ENCODE measurements around the gene PLOD3. TPM values are rescaled to one million over a fixed set of nuclear protein-coding genes. Genes with fewer than 3 reads are reported as not detected.
"Not testable (repeated sequence)": the region's sequence is repeated elsewhere in the genome, so short reads cannot be mapped to it uniquely, and the experiment has no call there.

The PLOD3 gene
- 83.6 and 84.0 TPM in 2 replicates for total RNA-seq

- intact Hi-C loops (cut with micrococcal nuclease), result loop anchor here (1.0 to 2.0 kb wide), 10 partner anchors 25 to 342 kb away; partner anchors contain the start of genes AP1S1, IFT22, SRRT and TRIM56
Observed at GRCh38 chr7:101217388-101218235, at the start of gene PLOD3, which contains the start of gene ZNHIT1. PLOD3 (minus strand) TSS chr7:101217581; CDS start chr7:101217274, 307 bp downstream. ZNHIT1 (plus strand) TSS chr7:101218165; CDS start chr7:101218196, 31 bp downstream.

- intact Hi-C loops (cut with micrococcal nuclease), result no loop called here
Observed at GRCh38 chr7:101265622-101266516, 48.5 kb upstream of the PLOD3 start.

- intact Hi-C loops (cut with micrococcal nuclease), result not testable (repeated sequence)
Observed at GRCh38 chr7:101264102-101264706, 46.8 kb upstream of the PLOD3 start.

- intact Hi-C loops (cut with micrococcal nuclease), result loop anchor here (10.0 kb wide), 1 partner anchor 1107 kb away; no protein-coding TSS in a partner anchor
Observed at GRCh38 chr7:101258243-101258731, 40.9 kb upstream of the PLOD3 start.

GRCh38 chr7:101255796-101256195 lies 38.4 kb upstream of the PLOD3 start:
- intact Hi-C loops (cut with micrococcal nuclease), result loop anchor here (10.0 kb wide), 1 partner anchor 1109 kb away; no protein-coding TSS in a partner anchor

GRCh38 chr7:101253199-101253598 lies 35.8 kb upstream of the PLOD3 start:
- intact Hi-C loops (cut with micrococcal nuclease), result loop anchor here (5.0 to 10.0 kb wide), 2 partner anchors 641 to 1112 kb away; partner anchors contain the start of gene MOSPD3

- intact Hi-C loops (cut with micrococcal nuclease), result loop anchor here (1.0 to 10.0 kb wide), 8 partner anchors 8 to 1113 kb away; partner anchors contain the start of genes AP1S1, IFT22, MOSPD3 and TRIM56
Observed at GRCh38 chr7:101251871-101252659, 34.7 kb upstream of the PLOD3 start.

- intact Hi-C loops (cut with micrococcal nuclease), result loop anchor here (5.0 to 10.0 kb wide), 2 partner anchors 638 to 1114 kb away; partner anchors contain the start of gene MOSPD3
Observed at GRCh38 chr7:101250324-101250723, 32.9 kb upstream of the PLOD3 start.

- intact Hi-C loops (cut with micrococcal nuclease), result no loop called here
Observed at GRCh38 chr7:101248276-101248675, 30.9 kb upstream of the PLOD3 start.

GRCh38 chr7:101245147-101245668 lies 27.8 kb upstream of the PLOD3 start:
- intact Hi-C loops (cut with micrococcal nuclease), result loop anchor here (2.0 kb wide), 2 partner anchors 80 to 160 kb away; partner anchors contain the start of genes TRIM56 and VGF

- intact Hi-C loops (cut with micrococcal nuclease), result loop anchor here (1.0 to 5.0 kb wide), 12 partner anchors 8 to 369 kb away; partner anchors contain the start of genes AP1S1, IFT22, MOGAT3 and SRRT
Observed at GRCh38 chr7:101244375-101245146, 27.2 kb upstream of the PLOD3 start, which contains the start of gene FIS1. FIS1 (minus strand) TSS chr7:101245081; CDS start chr7:101245004, 77 bp downstream.

GRCh38 chr7:101243646-101244374 lies 26.4 kb upstream of the PLOD3 start:
- intact Hi-C loops (cut with micrococcal nuclease), result loop anchor here (1.0 to 5.0 kb wide), 12 partner anchors 8 to 369 kb away; partner anchors contain the start of genes AP1S1, IFT22, MOGAT3 and SRRT

GRCh38 chr7:101241443-101242349 lies 24.3 kb upstream of the PLOD3 start:
- intact Hi-C loops (cut with micrococcal nuclease), result loop anchor here (5.0 kb wide), 1 partner anchor 39 kb away; the partner anchor contains the start of gene MOGAT3

GRCh38 chr7:101241015-101241363 lies 23.6 kb upstream of the PLOD3 start:
- intact Hi-C loops (cut with micrococcal nuclease), result loop anchor here (5.0 kb wide), 1 partner anchor 39 kb away; the partner anchor contains the start of gene MOGAT3

- intact Hi-C loops (cut with micrococcal nuclease), result loop anchor here (5.0 kb wide), 1 partner anchor 38 kb away; the partner anchor contains the start of gene MOGAT3
Observed at GRCh38 chr7:101240226-101241014, 23.0 kb upstream of the PLOD3 start.

GRCh38 chr7:101239951-101240220 lies 22.5 kb upstream of the PLOD3 start:
- intact Hi-C loops (cut with micrococcal nuclease), result loop anchor here (5.0 kb wide), 1 partner anchor 38 kb away; the partner anchor contains the start of gene MOGAT3
